Kidney (tissue), 14 donors: ENCODE measurements around the gene C1orf185. TPM values are rescaled to one million over a fixed set of nuclear protein-coding genes. Genes with fewer than 3 reads are reported as not detected.
"Not testable (repeated sequence)": the region's sequence is repeated elsewhere in the genome, so short reads cannot be mapped to it uniquely, and the experiment has no call there.

Experiments
- DNase-seq, 5 donors: peaks; one replicate each; pipeline ENCODE4 v3.0.0-alpha.2; 2013 to 2020
- FAIRE-seq: peaks from 2 replicates; lab custom pipeline; 2012; peaks lifted over from hg19 to GRCh38; lab: Jason Lieb, UNC
- H3K27ac ChIP-seq, 2 donors: one replicate each; pipeline ENCODE4 v1.7.0; 2013; ENCODE audit warnings: low read depth in 2 of 2, low read length in 2 of 2, inconsistent platforms in 1 of 2
- H3K27me3 ChIP-seq: one replicate; pipeline ENCODE4 v1.7.1; 2013; ENCODE audit warnings: low read length, inconsistent platforms; ENCODE audit not compliant: control insufficient read depth, insufficient read depth
- H3K36me3 ChIP-seq, 3 donors: one replicate each; pipeline versions ENCODE4 v1.7.0 to v1.7.1; 2013; ENCODE audit warnings: low read length in 3 of 3, control low read depth in 1 of 3, inconsistent platforms in 1 of 3; ENCODE audit not compliant: insufficient read depth in 3 of 3, control insufficient read depth in 2 of 3
- H3K4me1 ChIP-seq, 3 donors: one replicate each; pipeline versions ENCODE4 v1.7.0 to v1.7.1; 2013; ENCODE audit warnings: low read length in 3 of 3, inconsistent platforms in 1 of 3, low read depth in 1 of 3; ENCODE audit not compliant: control insufficient read depth in 2 of 3, insufficient read depth in 2 of 3
- H3K4me3 ChIP-seq, 3 donors: one replicate each; pipeline versions ENCODE4 v1.7.0 to v1.8.1; 2013; ENCODE audit warnings: low read length in 3 of 3, control low read depth in 1 of 3, inconsistent platforms in 1 of 3
- H3K9ac ChIP-seq, 3 donors: one replicate each; pipeline versions ENCODE4 v1.7.0 to v1.7.1; 2013; ENCODE audit warnings: low read length in 3 of 3, control low read depth in 1 of 3, inconsistent platforms in 1 of 3
- H3K9me3 ChIP-seq, 3 donors: one replicate each; pipeline versions ENCODE4 v1.7.0 to v1.7.1; 2013; ENCODE audit warnings: low read length in 3 of 3, control low read depth in 1 of 3, inconsistent platforms in 1 of 3; ENCODE audit not compliant: control insufficient read depth in 2 of 3, insufficient read depth in 1 of 3
- intact Hi-C: fragments of 100-400 bp; cut with DNase I; formaldehyde crosslinking; loops from one replicate; pipeline ENCODE4 v1.11.1; 2022
- polyA plus RNA-seq: library from polyadenylated mRNA; stranded (reverse); fragments of 350-450 nt; fragmentation: Illumina TruSeq; extraction: RNeasy Lipid Tissue Mini Kit (QIAGEN cat#74804); gene quantifications from one replicate; pipeline ENCODE4 v1.2.3, GENCODE V29; 2014; ENCODE audit warnings: low read depth, low replicate concordance; ENCODE audit not compliant: insufficient read depth
- total RNA-seq: library from RNA; stranded (reverse); fragmentation: NEBNext Ultra II Directional; extraction: Animal tissue kit (Norgen Biotek cat#: 25700); gene quantifications from one replicate; pipeline ENCODE4 v1.2.1, GENCODE V29; 2021
- TF ChIP-seq, protein P1 (sequence below): IDR thresholded peaks from 3 replicates; pipeline ENCODE4 v1.5.1; 2012; ENCODE audit warnings: mild to moderate bottlenecking, moderate library complexity, borderline replicate concordance; ENCODE audit not compliant: insufficient read depth; ENCODE audit errors: extremely low read depth
- donor health status: control.
- donor health status: control.
- donor health status: control.
- donor health status: control.
- donor health status: control.
- donor health status: DM: yes; HTN: yes; CAD: no.
- donor health status: Normal renal cell carcinoma (clear cell type).

Gene C1orf185
- total and polyA plus RNA-seq, 2 donors from 2014 or later = not detected

DNA sequence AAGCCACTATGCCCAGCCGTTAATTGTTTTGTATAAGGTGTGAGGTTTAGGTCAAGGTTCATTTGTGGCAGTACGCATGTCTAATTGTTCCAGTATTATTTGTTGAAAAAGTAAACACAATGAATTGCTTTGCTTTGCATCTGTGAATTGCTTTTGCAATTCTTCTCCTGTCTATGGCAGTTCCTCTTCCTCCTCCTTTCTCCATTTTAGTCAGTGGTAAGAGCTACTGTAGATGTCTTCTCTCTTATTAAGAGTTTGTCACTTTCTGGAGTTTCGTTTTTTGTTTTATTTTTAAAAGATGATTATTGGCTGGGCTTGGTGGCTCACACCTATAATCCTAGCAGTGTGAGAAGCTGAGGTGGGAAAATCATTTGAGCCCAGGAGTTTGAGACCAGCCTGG, 29.2 kb downstream of the C1orf185 start:
- Histone ChIP-seq H3K4me3 (no peak overlapping the region), H3K27me3 (no peaks in the 10 kb centered on the region), H3K9ac (no peak overlapping the region), H3K27ac (no peak overlapping the region), H3K9me3 (peaks cover 0 to 8% (median 2%) of the 10 kb centered on the region in 3 donors), H3K4me1 (no peaks in the 10 kb centered on the region), H3K36me3 (no peaks in the 10 kb centered on the region)
- TF ChIP-seq, protein P1, sequence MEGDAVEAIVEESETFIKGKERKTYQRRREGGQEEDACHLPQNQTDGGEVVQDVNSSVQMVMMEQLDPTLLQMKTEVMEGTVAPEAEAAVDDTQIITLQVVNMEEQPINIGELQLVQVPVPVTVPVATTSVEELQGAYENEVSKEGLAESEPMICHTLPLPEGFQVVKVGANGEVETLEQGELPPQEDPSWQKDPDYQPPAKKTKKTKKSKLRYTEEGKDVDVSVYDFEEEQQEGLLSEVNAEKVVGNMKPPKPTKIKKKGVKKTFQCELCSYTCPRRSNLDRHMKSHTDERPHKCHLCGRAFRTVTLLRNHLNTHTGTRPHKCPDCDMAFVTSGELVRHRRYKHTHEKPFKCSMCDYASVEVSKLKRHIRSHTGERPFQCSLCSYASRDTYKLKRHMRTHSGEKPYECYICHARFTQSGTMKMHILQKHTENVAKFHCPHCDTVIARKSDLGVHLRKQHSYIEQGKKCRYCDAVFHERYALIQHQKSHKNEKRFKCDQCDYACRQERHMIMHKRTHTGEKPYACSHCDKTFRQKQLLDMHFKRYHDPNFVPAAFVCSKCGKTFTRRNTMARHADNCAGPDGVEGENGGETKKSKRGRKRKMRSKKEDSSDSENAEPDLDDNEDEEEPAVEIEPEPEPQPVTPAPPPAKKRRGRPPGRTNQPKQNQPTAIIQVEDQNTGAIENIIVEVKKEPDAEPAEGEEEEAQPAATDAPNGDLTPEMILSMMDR = no peak
- DNase-seq (no peak), FAIRE-seq (no peak)
- intact Hi-C loops = no loop called here

DNA sequence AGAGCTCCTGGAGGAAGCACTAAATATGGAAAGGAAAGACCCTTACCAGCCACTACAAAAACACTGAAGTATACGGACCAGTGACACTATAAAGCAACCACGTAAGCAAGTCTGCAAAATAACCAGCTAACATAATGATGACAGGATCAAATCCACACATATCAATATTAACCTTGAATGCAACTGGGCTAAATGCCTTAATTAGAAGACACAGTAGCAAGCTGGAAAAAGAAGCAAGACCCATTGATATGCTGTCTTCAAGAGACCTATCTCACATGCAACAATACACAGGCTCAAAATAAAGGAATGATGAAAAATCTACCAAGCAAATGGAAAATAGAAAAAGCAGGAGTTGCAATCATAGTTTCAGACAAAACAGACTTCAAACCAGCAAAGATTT, 31.0 kb downstream of the C1orf185 start:
- TF ChIP-seq, protein P1 = no peak
- no peak overlapping the region for H3K27ac ChIP-seq
- FAIRE-seq (no peak), DNase-seq (no peak)
- no peak overlapping the region for H3K4me3 ChIP-seq
- H3K27me3 ChIP-seq = no peaks in the 10 kb centered on the region
- H3K9ac ChIP-seq = no peak overlapping the region
- intact Hi-C loops = no loop called here
- H3K9me3 ChIP-seq = peaks cover 0 to 8% (median 2%) of the 10 kb centered on the region in 3 donors
- no peaks in the 10 kb centered on the region for H3K36me3 ChIP-seq
- H3K4me1 ChIP-seq = no peaks in the 10 kb centered on the region

DNA sequence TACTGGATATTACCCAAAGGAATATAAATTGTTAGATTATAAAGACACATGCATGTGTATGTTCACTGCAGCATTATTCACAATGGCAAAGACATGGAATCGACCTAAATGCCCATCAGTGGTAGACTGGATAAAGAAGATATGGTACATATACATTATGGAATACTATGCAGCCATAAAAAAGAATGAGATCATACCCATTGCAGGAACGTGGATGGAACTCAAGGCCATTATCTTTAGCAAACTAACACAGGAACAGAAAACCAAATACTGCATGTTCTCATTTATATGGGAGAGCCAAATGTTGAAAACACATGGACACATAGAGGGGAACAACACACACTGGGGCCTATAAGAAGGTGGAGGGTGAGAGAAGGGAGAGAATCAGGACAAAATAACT, 35.7 kb downstream of the C1orf185 start:
- DNase-seq, H3K9me3 ChIP-seq, H3K4me1 ChIP-seq, H3K27me3 ChIP-seq, H3K9ac ChIP-seq, H3K27ac ChIP-seq, H3K36me3 ChIP-seq, H3K4me3 ChIP-seq, FAIRE-seq, intact Hi-C loops: not testable (repeated sequence)

DNA sequence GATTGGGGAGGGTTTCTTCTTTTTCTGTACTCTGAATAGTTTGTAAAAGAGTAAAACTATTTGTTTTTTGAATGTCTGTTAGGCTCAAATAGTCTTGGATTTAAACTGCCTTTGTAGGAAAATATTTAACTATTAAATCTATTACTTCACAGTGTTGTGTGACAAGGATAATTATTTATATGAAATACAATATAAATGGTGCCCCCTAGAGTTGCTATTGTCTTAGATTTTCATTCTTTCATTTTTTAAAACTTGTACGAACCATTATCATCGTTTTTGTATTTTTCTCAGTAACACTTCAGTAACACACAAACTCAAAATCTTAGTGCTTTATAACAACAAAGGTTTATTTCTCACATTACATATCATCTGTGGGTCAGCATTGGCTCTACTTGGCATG, 37.4 kb downstream of the C1orf185 start:
- H3K4me3 ChIP-seq = no peak overlapping the region
- H3K36me3 ChIP-seq = no peaks in the 10 kb centered on the region
- intact Hi-C loops = no loop called here
- H3K9ac ChIP-seq = no peak overlapping the region
- FAIRE-seq (no peak), DNase-seq (no peak)
- H3K27me3 ChIP-seq = no peaks in the 10 kb centered on the region
- no peaks in the 10 kb centered on the region for H3K4me1 ChIP-seq
- no peaks in the 10 kb centered on the region for H3K9me3 ChIP-seq
- TF ChIP-seq, protein P1 = no peak
- no peak overlapping the region for H3K27ac ChIP-seq
